ENCODE measurements around the gene RCAN1. TPM values are rescaled to one million over a fixed set of nuclear protein-coding genes. Genes with fewer than 3 reads are reported as not detected.
"Not testable (repeated sequence)": the region's sequence is repeated elsewhere in the genome, so short reads cannot be mapped to it uniquely, and the experiment has no call there.

Gene RCAN1
- total and polyA plus RNA-seq, 2 experiments from 2014 or later = 79.4 to 113 TPM

GRCh38 chr21:34565238-34565637, 49.7 kb downstream of the RCAN1 start:
- 92% methylated on average over 4 of the region's 4 CpGs for WGBS (ENCODE audit: low lambda C conversion rate, missing lambda C conversion rate)
- H4K20me1 ChIP-seq (ENCODE audit: insufficient read depth, poor library complexity, severe bottlenecking) = no peaks in the 10 kb centered on the region

GRCh38 chr21:34563370-34563769, 51.5 kb downstream of the RCAN1 start:
- H4K20me1 ChIP-seq (ENCODE audit: insufficient read depth, poor library complexity, severe bottlenecking); H3K4me1 ChIP-seq (ENCODE audit: insufficient read depth); H3K36me3 ChIP-seq (replicated peaks; ENCODE audit: insufficient read depth, low read depth); H2AFZ ChIP-seq; H3K27ac ChIP-seq; H3K27me3 ChIP-seq; H3K4me2 ChIP-seq; H3K4me3 ChIP-seq; H3K9me3 ChIP-seq (ENCODE audit: low read depth); DNase-seq (ENCODE audit: low spot score); H3K79me2 ChIP-seq; H3K9me2 ChIP-seq (replicated peaks; ENCODE audit: insufficient read depth): not testable (repeated sequence)
- 82% methylated on average over 2 of the region's 2 CpGs for whole genome bisulfite sequencing (ENCODE audit: low lambda C conversion rate, missing lambda C conversion rate)

More at GRCh38 chr21:34565238-34565637, 49.7 kb downstream of the RCAN1 start:
- no peaks in the 10 kb centered on the region for H3K9me3 ChIP-seq (ENCODE audit: low read depth)
- no peak overlapping the region for H3K27ac ChIP-seq
- H3K27me3 ChIP-seq = no peaks in the 10 kb centered on the region
- DNase-seq (ENCODE audit: low spot score) = no peak
- no peaks in the 10 kb centered on the region for H3K36me3 ChIP-seq (replicated peaks; ENCODE audit: insufficient read depth, low read depth)
- no peaks in the 10 kb centered on the region for H3K79me2 ChIP-seq
- no peak for TF ChIP-seq EZH2 (IDR thresholded peaks at IDR 0.05; ENCODE audit: borderline replicate concordance)
- TF ChIP-seq CTCF (IDR thresholded peaks at IDR 0.05; ENCODE audit: poor library complexity) = no peak
- TF ChIP-seq EZH2phosphoT487 (IDR thresholded peaks at IDR 0.05; ENCODE audit: low read depth, severe bottlenecking, unreplicated experiment) = no peak
- H3K4me1 ChIP-seq (ENCODE audit: insufficient read depth) = no peaks in the 10 kb centered on the region
- no peak overlapping the region for H3K4me2 ChIP-seq
- H3K4me3 ChIP-seq = no peak overlapping the region
- no peak overlapping the region for H2AFZ ChIP-seq
- H3K9me2 ChIP-seq (replicated peaks; ENCODE audit: insufficient read depth) = no peaks in the 10 kb centered on the region

- Histone ChIP-seq H3K4me1 (ENCODE audit: insufficient read depth) (no peaks in the 10 kb centered on the region), H3K27me3 (no peaks in the 10 kb centered on the region), H3K79me2 (no peaks in the 10 kb centered on the region), H2AFZ (no peak overlapping the region), H3K9me2 (replicated peaks; ENCODE audit: insufficient read depth) (no peaks in the 10 kb centered on the region), H3K4me3 (no peak overlapping the region), H3K4me2 (no peak overlapping the region), H3K9me3 (ENCODE audit: low read depth) (no peaks in the 10 kb centered on the region), H3K36me3 (replicated peaks; ENCODE audit: insufficient read depth, low read depth) (no peaks in the 10 kb centered on the region), H3K27ac (no peak overlapping the region), H4K20me1 (ENCODE audit: insufficient read depth, poor library complexity, severe bottlenecking) (no peaks in the 10 kb centered on the region)
- TF ChIP-seq EZH2phosphoT487 (IDR thresholded peaks at IDR 0.05; ENCODE audit: low read depth, severe bottlenecking, unreplicated experiment) (no peak), CTCF (IDR thresholded peaks at IDR 0.05; ENCODE audit: poor library complexity) (no peak), EZH2 (IDR thresholded peaks at IDR 0.05; ENCODE audit: borderline replicate concordance) (no peak)
- 77% methylated on average over 7 of the region's 7 CpGs for WGBS (ENCODE audit: low lambda C conversion rate, missing lambda C conversion rate)
- DNase-seq (ENCODE audit: low spot score) = no peak
Measured at GRCh38 chr21:34561806-34562205, 53.1 kb downstream of the RCAN1 start.

- Histone ChIP-seq H3K9me2 (replicated peaks; ENCODE audit: insufficient read depth) (no peaks in the 10 kb centered on the region), H4K20me1 (ENCODE audit: insufficient read depth, poor library complexity, severe bottlenecking) (no peaks in the 10 kb centered on the region), H3K36me3 (replicated peaks; ENCODE audit: insufficient read depth, low read depth) (no peaks in the 10 kb centered on the region), H3K79me2 (no peaks in the 10 kb centered on the region), H3K27ac (no peak overlapping the region), H3K4me3 (no peak overlapping the region), H3K27me3 (no peaks in the 10 kb centered on the region), H3K4me1 (ENCODE audit: insufficient read depth) (no peaks in the 10 kb centered on the region), H2AFZ (no peak overlapping the region), H3K9me3 (ENCODE audit: low read depth) (no peaks in the 10 kb centered on the region), H3K4me2 (no peak overlapping the region)
- WGBS (ENCODE audit: low lambda C conversion rate, missing lambda C conversion rate) = 0% methylated on average over 1 of the region's 1 CpG
- TF ChIP-seq EZH2phosphoT487 (IDR thresholded peaks at IDR 0.05; ENCODE audit: low read depth, severe bottlenecking, unreplicated experiment) (no peak), EZH2 (IDR thresholded peaks at IDR 0.05; ENCODE audit: borderline replicate concordance) (no peak)
- no peak for DNase-seq (ENCODE audit: low spot score)
Measured at GRCh38 chr21:34560609-34561008, 54.3 kb downstream of the RCAN1 start.
